CMK (cell line): ENCODE measurements around the gene CNTNAP5.

Experiments used
- DNase-seq: peaks from one replicate; pipeline ENCODE4 v3.0.0-alpha.2; 2010; ENCODE audit warnings: low read depth

CNTNAP5 gene

GRCh38 chr2:124559236-124559635 lies 534.1 kb downstream of the CNTNAP5 start:
- DNase-seq = no peak

- no peak for DNase-seq
Measured at GRCh38 chr2:124560592-124561112, 535.6 kb downstream of the CNTNAP5 start.

- no peak for DNase-seq
Measured at GRCh38 chr2:124561486-124561885, 536.4 kb downstream of the CNTNAP5 start.

DNA sequence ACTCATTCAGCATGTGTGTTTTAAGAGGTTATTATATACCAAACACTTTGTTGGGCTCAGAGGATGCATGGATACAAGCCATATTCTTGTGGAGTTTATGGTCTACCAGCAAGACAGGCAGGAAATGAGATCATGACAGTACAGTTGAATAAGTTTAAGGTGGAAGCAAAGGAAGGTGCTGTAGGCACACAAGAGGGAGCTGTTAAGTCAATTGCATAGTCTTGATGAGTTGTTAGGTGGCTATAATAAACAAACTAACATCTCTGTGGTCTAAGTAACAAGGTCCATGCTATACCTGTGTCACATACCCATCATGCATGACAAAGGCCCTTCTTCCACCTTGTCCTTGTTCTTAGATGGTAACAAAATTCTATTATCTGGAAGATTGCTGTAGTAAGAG lies 538.3 kb downstream of the CNTNAP5 start:
- no peak for DNase-seq

DNA sequence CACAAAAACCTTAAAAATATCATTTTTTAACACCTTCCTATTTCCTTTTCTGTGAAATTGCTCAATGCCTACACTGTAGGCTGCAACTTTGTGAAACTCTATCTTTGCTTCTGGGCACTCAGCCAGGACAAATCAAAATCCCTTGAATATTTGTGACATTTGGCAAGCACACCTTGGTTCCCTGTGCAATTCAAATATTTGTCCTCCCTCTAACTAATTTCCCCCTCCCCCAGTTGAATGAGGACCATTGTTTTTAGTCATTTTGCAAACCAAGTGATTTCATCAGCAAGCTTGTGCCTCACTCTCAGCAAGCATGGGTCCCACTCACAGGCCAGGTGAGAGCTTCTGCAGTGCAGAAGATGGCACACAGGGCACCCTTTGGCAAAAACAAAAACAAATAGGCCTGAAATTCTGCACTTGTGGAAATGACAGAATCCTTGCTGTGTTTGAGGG lies 541.5 kb downstream of the CNTNAP5 start:
- no peak for DNase-seq

DNA sequence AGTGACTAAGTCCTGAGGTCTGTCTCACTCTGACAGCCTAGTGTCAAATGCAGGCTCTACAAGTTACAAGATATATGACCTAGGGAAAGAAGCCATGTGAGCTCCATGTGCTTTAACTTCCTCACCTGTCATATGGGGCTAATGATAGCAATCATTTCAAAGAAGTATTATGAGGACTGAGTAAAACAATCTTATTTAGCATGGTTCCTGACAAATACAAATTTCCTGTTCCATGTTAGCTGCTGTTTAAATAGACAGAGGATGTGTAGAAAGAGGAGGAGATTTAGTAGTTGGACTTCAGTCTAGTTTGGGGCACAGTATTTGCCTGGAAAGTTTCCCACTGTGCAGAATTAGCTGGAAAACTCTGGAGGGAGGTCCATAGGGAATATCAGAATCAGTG lies 545.8 kb downstream of the CNTNAP5 start:
- no peak for DNase-seq

DNA sequence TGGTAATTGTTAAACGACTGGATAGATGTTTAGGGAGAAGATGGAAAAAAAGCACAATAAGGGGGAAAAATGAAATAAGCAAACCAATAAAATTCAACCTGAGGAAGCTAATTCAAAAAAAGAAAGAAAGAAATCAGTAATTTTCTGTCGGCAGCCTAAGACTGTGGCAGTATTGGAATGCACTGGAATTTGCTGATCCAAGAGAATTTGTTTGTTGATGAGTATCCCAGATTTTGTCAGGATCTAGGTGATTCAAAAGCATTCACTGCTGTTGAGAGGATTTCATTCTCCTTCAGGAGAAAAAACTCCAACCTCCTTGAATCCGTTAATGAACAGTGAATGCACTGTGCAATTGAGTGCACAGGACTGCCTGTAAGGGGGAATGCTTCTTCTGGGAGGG lies 546.7 kb downstream of the CNTNAP5 start:
- no peak for DNase-seq

DNA sequence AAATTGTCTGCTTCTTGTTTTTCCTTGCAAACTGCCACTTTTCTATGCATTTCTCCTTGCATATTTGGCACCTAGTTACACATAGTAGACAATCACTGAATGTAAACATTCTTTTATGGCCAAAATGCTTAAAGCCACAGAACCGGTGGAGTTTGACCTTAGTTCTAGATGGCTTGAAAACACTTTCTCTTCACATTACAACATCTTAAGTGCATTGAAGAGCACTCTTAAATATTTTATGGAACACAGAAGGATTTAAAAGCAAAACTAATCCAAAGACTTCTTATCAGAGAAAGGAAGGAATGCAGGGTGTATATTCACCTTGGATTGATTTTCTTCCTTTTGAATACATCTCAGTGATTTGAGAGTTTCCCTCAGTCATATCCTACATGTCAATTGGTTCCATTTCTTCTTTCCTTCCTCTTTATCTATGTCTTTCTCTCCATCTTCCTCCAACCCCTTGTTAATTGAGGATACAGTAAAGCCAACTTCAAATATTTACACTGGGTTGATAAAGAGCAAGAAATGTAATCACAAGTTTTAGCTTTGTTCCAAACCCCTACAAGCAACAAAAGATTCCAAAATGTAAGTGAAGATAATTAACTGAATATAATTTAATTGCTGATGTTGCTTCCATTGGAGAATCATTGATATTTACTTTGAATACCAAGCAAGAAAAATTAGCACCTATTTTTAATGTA lies 548.0 kb downstream of the CNTNAP5 start:
- no peak for DNase-seq

DNA sequence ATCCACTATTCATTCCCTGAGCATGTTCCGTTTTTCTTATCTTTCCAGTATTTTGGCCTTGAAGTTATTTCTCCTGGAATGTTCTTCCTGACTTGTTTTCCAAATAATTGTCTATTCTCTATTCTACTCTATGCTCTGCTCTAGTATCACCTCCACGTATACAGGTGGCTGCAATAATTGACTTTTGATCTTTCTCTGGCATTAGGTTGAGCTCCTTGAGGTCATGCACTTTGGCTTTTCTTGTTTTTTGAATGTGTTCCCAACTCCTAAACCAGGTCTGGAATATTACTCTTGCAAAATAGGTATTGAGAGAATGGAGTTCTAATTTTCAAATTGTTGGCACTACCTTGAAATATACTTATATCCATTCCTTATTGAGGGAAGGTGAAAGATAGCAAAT lies 550.4 kb downstream of the CNTNAP5 start:
- DNase-seq = no peak

DNA sequence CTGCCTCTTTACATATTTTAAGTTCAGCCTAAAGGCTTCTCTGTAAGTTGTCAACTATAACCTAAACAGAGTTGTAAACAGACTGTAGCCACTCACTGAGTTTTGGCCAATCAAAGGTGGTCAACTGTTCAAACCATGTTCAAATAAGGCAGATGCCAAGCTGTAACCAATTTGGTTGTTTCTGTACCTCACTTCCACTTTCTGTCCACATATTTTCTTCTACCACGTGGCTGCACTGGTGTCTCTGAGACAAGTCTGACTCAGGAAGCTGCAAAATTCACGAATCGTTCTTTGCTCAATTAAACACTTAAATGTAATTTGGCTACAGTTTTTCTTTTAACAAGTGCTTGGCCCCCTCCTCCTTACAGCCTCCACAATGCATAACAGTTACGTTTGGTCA lies 555.2 kb downstream of the CNTNAP5 start:
- DNase-seq = no peak

DNA sequence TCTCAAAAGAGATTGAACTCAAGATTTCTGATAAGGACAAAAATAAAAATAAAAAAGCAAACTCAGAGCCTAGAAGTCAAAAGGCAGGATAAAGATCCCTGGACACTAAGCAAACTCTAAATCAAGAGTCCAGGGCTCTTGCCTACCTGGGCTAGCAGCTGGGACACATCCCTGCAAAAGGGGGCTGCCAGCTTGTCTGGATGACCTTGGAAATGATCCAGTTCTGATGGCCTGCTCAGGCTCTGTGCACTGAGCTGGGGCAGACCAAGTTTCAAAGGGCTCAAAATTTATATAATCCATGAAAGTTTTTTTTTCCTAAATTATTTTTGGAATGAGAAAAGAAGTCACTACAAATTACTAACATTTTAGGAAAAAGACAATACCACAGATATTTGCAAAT lies 557.3 kb downstream of the CNTNAP5 start:
- DNase-seq = no peak

- DNase-seq = no peak
Measured at GRCh38 chr2:124584615-124585014, 559.5 kb downstream of the CNTNAP5 start.

GRCh38 chr2:124585277-124585676 lies 560.2 kb downstream of the CNTNAP5 start:
- DNase-seq = no peak

DNA sequence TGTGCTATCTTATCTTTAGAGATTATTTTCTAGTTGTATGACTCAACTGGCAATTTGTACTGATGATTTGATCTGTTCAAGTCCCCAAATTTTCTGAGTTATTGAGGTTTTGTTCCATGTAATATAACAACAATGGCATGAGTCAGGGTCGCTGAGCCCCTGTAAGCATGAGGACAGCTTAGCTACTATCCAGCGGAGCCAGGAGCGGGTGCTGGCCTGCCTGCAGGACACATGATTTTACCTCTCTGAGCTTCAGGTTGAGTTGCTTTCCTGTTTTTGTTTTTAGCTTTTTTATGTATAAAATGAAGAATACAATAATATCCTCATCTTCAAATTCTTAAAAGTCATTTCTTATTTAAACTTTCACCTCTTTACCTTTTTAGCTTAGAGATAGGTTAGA lies 561.1 kb downstream of the CNTNAP5 start:
- no peak for DNase-seq

DNA sequence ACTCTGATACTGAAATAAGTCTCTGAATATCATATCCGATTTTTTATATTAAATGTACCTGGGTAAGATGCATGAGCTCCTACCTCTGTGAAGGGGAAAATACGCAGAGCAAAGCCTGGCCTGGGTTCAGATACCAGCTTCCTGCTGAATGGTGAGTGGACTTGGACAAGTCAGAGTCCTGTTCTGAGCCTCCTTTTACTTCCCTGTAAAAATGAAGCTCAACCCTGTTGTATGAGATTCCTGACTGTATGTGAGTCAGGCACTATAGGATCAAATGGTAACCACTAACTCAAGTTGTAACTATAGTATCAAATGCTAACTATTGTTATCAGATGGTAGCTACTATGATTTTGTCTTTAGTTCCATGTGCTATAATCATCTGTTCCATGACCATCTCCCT lies 561.7 kb downstream of the CNTNAP5 start:
- DNase-seq = no peak

- DNase-seq = no peak
Measured at GRCh38 chr2:124589971-124590370, 564.9 kb downstream of the CNTNAP5 start.

- no peak for DNase-seq
Measured at GRCh38 chr2:124602759-124603158, 577.7 kb downstream of the CNTNAP5 start.

- DNase-seq = no peak
Measured at GRCh38 chr2:124604940-124605339, 579.9 kb downstream of the CNTNAP5 start.

- no peak for DNase-seq
Measured at GRCh38 chr2:124607679-124608078, 582.6 kb downstream of the CNTNAP5 start.

DNA sequence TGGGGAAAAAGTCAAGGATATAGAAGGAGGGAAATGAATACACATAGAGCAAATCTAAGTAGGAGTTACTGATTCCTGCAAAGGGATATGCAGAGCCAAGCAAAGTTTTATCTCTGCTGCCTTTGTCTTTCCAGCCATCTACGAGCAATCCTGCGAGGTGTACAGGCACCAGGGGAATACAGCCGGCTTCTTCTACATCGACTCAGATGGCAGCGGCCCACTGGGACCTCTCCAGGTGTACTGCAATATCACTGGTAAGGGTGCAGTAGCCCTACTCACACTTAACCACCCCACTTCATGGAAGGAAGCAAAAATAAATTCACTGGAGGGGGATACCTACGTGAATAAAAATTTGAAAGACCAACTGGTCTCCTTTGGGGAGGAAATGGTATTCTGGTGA lies 584.6 kb downstream of the CNTNAP5 start:
- no peak for DNase-seq

DNA sequence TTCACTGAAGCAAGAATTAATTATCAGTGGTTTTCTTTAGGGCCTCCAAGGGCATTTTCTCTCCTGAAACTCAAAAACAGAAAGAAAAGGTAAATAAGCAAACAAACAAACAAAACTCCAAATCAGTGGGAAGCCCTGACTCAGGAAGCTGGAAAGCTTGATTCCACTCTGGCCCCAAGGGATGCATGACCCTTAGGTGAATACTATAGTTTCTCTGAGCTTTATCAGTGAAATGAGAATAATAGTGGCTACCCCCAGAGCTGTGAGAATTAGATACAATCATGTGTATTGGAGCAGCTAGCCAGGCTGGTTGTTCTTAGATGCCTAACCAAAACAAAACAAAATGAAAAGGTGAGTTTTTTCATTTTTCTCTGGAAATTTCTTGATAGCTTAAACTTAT lies 585.1 kb downstream of the CNTNAP5 start:
- no peak for DNase-seq

GRCh38 chr2:124610866-124611265 lies 585.8 kb downstream of the CNTNAP5 start:
- no peak for DNase-seq

DNA sequence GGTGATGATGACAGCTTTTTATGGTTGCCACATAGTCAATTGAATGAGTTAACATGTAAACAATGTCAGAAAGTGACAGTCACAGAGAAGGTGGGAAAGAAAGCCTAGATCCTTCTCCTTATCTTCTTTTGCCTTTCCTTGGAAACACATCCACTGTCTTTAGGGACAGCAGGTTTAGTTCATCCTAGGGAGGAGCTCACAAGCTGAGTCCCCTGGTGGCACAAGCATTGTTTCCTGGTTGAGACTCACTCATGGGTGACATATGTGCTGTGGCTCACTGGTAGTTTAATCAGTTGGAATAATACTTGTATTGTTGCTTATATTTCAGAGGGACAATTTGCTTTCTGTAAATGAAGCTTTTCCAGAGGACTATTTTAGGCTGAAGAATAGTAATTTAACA lies 598.5 kb downstream of the CNTNAP5 start:
- DNase-seq = no peak

- no peak for DNase-seq
Measured at GRCh38 chr2:124625561-124625960, 600.5 kb downstream of the CNTNAP5 start.
